Natural killer cell (primary cell): ENCODE measurements around the gene TMEM45A. TPM values are rescaled to one million over a fixed set of nuclear protein-coding genes. Genes with fewer than 3 reads are reported as not detected.

Experiments used
- ATAC-seq, 3 donors: fragments of 150-1000 bp in 2 of 3; fragments of 200-7000 bp in 1 of 3; cut with Tn5 transposase; 1 replicate in 1 of 3; 2 replicates in 2 of 3; pipeline ENCODE4 v1.10.0; 2021; ENCODE audit warnings: mild to moderate bottlenecking in 2 of 3, moderate library complexity in 2 of 3
- DNase-seq, 2 donors: peaks; one replicate each; pipeline versions ENCODE4 v3.0.0 to v3.0.0-alpha.2; 2013 to 2021; ENCODE audit warnings: mixed read lengths in 1 of 2
- H3K27ac ChIP-seq: one replicate; pipeline ENCODE4 v1.5.1; 2013; ENCODE audit warnings: mild to moderate bottlenecking, low read length
- H3K27me3 ChIP-seq: one replicate; pipeline ENCODE4 v1.6.1; 2013; ENCODE audit warnings: low read length; ENCODE audit not compliant: control insufficient read depth, insufficient read depth
- H3K36me3 ChIP-seq: one replicate; pipeline ENCODE4 v1.6.1; 2013; ENCODE audit warnings: low read length; ENCODE audit not compliant: control insufficient read depth, insufficient read depth
- H3K4me1 ChIP-seq: one replicate; pipeline ENCODE4 v1.6.1; 2013; ENCODE audit warnings: low read length; ENCODE audit not compliant: control insufficient read depth, insufficient read depth
- H3K4me3 ChIP-seq: one replicate; pipeline ENCODE4 v1.5.1; 2013; ENCODE audit warnings: low read length
- H3K9me3 ChIP-seq: one replicate; pipeline ENCODE4 v1.6.1; 2013; ENCODE audit warnings: low read length; ENCODE audit not compliant: control insufficient read depth, insufficient read depth
- H3K27ac Mint-ChIP-seq, 2 donors: one replicate each; pipeline ENCODE4 v1.8.0; 2022; ENCODE audit warnings: mild to moderate bottlenecking in 2 of 2, mixed read lengths in 2 of 2, moderate library complexity in 1 of 2
- H3K27me3 Mint-ChIP-seq, 2 donors: one replicate each; pipeline ENCODE4 v1.8.0; 2022; ENCODE audit warnings: low read depth in 2 of 2, mixed read lengths in 2 of 2
- H3K36me3 Mint-ChIP-seq: one replicate; pipeline ENCODE4 v1.8.0; 2022; ENCODE audit warnings: mixed read lengths
- H3K4me1 Mint-ChIP-seq, 2 donors: one replicate each; pipeline ENCODE4 v1.8.0; 2022; ENCODE audit warnings: mixed read lengths in 2 of 2
- H3K4me3 Mint-ChIP-seq: one replicate; pipeline ENCODE4 v1.8.0; 2022; ENCODE audit warnings: mild to moderate bottlenecking, moderate library complexity, mixed read lengths
- H3K9me3 Mint-ChIP-seq, 2 donors: one replicate each; pipeline ENCODE4 v1.8.0; 2022; ENCODE audit warnings: mixed read lengths in 2 of 2
- WGBS: methylation state at CpG from one replicate; pipeline ENCODE4 v1.1.7; 2013; ENCODE audit warnings: missing lambda C conversion rate; ENCODE audit not compliant: insufficient coverage; 5-methylcytosine and 5-hydroxymethylcytosine counted together
- intact Hi-C: fragments of 100-400 bp; cut with micrococcal nuclease; formaldehyde crosslinking; loops from one replicate; pipeline ENCODE4 v1.14.2; 2022
- total RNA-seq, 4 donors: library from RNA; stranded (reverse); fragments of 120-200 nt in 1 of 4; gene quantifications; one replicate each; pipeline versions ENCODE4 v1.2.3 to v1.2.4, GENCODE V29; 2013 to 2022
- TF ChIP-seq, protein P1 (sequence below): fragments of 200-600 bp; IDR thresholded peaks from one replicate; pipeline ENCODE4 v1.8.0; 2022; ENCODE audit warnings: antibody characterized with exemption

The TMEM45A gene
- total RNA-seq, 3 donors from 2014 or later (not counting 1 experiment from before 2014, with no cell fraction given) = 0.23 to 0.49 (median 0.25) TPM

DNA sequence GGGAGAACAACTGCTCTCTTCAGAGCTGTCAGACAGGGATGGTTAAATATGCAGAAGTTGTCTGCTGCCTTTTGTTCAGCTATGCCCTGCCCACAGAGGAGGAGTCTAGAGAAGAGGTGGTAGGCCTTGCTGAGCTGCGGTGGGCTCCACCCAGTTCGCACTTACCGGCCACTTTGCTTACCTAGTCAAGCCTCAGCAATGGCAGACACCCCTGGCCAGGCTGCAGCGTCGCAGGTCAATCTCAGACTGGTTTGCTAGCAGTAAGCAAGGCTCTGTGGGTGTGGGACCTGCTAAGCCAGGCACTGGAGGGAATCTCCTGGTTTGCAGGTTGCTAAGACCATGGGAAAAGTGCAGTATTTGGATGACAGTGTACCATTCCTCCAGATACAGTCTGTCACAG lies 12.3 kb upstream of the TMEM45A start:
- H3K27me3 Mint-ChIP-seq = peaks cover 4 to 13% of the 10 kb centered on the region in 2 donors
- no peaks in the 10 kb centered on the region for H3K36me3 ChIP-seq
- intact Hi-C loops = no loop called here
- ATAC-seq (no peak), DNase-seq (no peak)
- TF ChIP-seq, protein P1, sequence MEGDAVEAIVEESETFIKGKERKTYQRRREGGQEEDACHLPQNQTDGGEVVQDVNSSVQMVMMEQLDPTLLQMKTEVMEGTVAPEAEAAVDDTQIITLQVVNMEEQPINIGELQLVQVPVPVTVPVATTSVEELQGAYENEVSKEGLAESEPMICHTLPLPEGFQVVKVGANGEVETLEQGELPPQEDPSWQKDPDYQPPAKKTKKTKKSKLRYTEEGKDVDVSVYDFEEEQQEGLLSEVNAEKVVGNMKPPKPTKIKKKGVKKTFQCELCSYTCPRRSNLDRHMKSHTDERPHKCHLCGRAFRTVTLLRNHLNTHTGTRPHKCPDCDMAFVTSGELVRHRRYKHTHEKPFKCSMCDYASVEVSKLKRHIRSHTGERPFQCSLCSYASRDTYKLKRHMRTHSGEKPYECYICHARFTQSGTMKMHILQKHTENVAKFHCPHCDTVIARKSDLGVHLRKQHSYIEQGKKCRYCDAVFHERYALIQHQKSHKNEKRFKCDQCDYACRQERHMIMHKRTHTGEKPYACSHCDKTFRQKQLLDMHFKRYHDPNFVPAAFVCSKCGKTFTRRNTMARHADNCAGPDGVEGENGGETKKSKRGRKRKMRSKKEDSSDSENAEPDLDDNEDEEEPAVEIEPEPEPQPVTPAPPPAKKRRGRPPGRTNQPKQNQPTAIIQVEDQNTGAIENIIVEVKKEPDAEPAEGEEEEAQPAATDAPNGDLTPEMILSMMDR = no peak
- H3K4me3 ChIP-seq = no peak overlapping the region
- no peaks in the 10 kb centered on the region for H3K4me1 Mint-ChIP-seq
- no peaks in the 10 kb centered on the region for H3K9me3 ChIP-seq
- no peaks in the 10 kb centered on the region for H3K4me1 ChIP-seq
- 91% methylated on average over 5 of the region's 5 CpGs for WGBS
- H3K27me3 ChIP-seq = no peaks in the 10 kb centered on the region
- no peaks in the 10 kb centered on the region for H3K36me3 Mint-ChIP-seq
- H3K4me3 Mint-ChIP-seq = no peak overlapping the region
- no peak overlapping the region for H3K27ac ChIP-seq
- H3K9me3 Mint-ChIP-seq = no peaks in the 10 kb centered on the region
- no peak overlapping the region for H3K27ac Mint-ChIP-seq

DNA sequence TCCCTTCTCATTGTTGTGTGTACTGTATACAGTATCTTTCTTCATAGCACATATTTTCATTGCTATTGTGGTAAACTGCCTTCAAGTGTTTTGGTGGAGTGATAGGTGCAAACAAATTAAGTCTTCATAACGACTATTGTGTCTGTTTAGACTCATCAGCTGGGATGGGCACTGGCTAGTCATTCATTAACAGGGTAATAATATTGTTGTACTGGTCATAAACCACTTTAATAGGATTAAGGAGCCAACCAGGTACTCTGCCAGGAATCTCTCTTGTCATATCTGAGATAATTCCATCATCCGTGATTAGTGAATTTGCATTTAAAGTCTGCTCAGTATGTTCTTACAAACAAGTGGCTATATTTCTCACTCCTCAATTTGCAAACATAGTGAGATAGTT lies 10.2 kb upstream of the TMEM45A start:
- intact Hi-C loops = no loop called here
- Histone ChIP-seq H3K4me3 (no peak overlapping the region), H3K27ac (no peak overlapping the region), H3K36me3 (no peaks in the 10 kb centered on the region), H3K4me1 (no peaks in the 10 kb centered on the region), H3K9me3 (no peaks in the 10 kb centered on the region), H3K27me3 (no peaks in the 10 kb centered on the region)
- no peak for DNase-seq
- 85% methylated on average over 2 of the region's 2 CpGs for WGBS
- peaks cover 0 to 13% of the 10 kb centered on the region in 2 donors for H3K27me3 Mint-ChIP-seq
- no peaks in the 10 kb centered on the region for H3K9me3 Mint-ChIP-seq
- no peak overlapping the region for H3K4me3 Mint-ChIP-seq
- no peaks in the 10 kb centered on the region for H3K36me3 Mint-ChIP-seq
- TF ChIP-seq, protein P1 = no peak
- H3K4me1 Mint-ChIP-seq = no peaks in the 10 kb centered on the region
- ATAC-seq = no peak
- no peak overlapping the region for H3K27ac Mint-ChIP-seq

DNA sequence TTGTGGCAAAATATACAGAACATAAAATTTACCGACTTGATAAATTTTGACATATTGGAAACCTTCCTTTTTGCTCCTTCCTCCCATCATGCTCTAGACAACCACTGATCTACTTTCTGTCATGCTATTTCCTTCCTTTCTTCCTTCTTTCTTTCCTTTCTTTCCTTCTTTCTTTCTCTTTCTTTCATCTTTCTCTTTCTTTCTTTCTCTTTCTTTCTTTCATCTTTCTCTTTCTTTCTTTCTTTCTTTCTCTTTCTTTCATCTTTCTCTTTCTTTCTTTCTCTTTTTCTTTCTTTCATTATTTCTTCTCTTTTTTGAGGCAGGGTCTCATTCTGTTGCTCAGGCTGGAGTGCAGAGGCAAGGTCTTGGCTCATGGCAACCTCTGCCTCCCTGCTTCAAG lies 8.9 kb upstream of the TMEM45A start:
- ATAC-seq (no peak), DNase-seq (no peak)
- Histone ChIP-seq H3K36me3 (no peaks in the 10 kb centered on the region), H3K9me3 (no peaks in the 10 kb centered on the region), H3K4me3 (no peak overlapping the region), H3K4me1 (no peaks in the 10 kb centered on the region), H3K27ac (no peak overlapping the region), H3K27me3 (no peaks in the 10 kb centered on the region)
- Mint-ChIP-seq H3K9me3 (no peaks in the 10 kb centered on the region), H3K4me1 (no peaks in the 10 kb centered on the region), H3K27me3 (peaks cover 0 to 13% of the 10 kb centered on the region in 2 donors), H3K4me3 (no peak overlapping the region), H3K27ac (no peak overlapping the region), H3K36me3 (no peaks in the 10 kb centered on the region)
- WGBS = 93% methylated on average over 1 of the region's 1 CpG
- TF ChIP-seq, protein P1 = no peak
- intact Hi-C loops = no loop called here

DNA sequence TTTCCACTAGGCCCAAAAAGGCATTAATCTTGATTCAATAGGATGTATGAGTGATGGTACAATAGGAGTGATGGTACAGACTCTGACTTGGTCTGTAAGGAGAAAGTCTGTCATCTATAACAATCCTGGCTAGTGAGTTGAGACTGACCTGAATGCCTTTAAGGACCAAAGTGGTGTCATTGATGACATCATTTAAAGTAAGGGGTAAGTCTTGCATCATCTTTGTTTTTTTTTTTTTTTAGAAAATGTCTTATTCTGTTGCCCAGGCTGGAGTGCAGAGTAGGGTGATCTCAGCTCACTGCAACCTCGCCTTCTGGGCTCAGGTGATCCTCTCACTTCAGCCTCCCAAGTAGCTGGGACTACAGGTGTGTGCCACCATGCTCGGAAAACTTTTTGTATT lies 5.6 kb upstream of the TMEM45A start:
- WGBS = 79% methylated on average over 2 of the region's 2 CpGs
- Mint-ChIP-seq H3K27ac (no peak overlapping the region), H3K9me3 (no peaks in the 10 kb centered on the region), H3K27me3 (peaks cover 0 to 6% of the 10 kb centered on the region in 2 donors), H3K4me3 (no peak overlapping the region), H3K36me3 (no peaks in the 10 kb centered on the region), H3K4me1 (peaks cover 0 to under 1% of the 10 kb centered on the region in 2 donors)
- DNase-seq (no peak), ATAC-seq (no peak)
- intact Hi-C loops = no loop called here
- H3K36me3 ChIP-seq = no peaks in the 10 kb centered on the region
- no peaks in the 10 kb centered on the region for H3K4me1 ChIP-seq
- no peaks in the 10 kb centered on the region for H3K9me3 ChIP-seq
- H3K27ac ChIP-seq = no peak overlapping the region
- no peak overlapping the region for H3K4me3 ChIP-seq
- TF ChIP-seq, protein P1 = no peak
- no peaks in the 10 kb centered on the region for H3K27me3 ChIP-seq
